KOPT-K1 (cell line): Measurements from ENCODE around the gene TNFSF11.

Source experiments
- H3K27ac ChIP-seq: fragments of 200-600 bp; sonication (generic); 2 replicates; pipeline ENCODE4 v1.5.1; 2016; ENCODE audit warnings: antibody characterized with exemption, mild to moderate bottlenecking, low read depth, low read length; ENCODE audit not compliant: poor library complexity, severe bottlenecking
- H3K36me3 ChIP-seq: fragments of 200-600 bp; sonication (generic); 2 replicates; pipeline ENCODE4 v1.5.1; 2017; ENCODE audit warnings: antibody characterized with exemption, mild to moderate bottlenecking, low read length, moderate library complexity; ENCODE audit not compliant: insufficient read depth
- H3K9me3 ChIP-seq: fragments of 200-600 bp; sonication (generic); 2 replicates; pipeline ENCODE4 v1.5.1; 2017; ENCODE audit warnings: antibody characterized with exemption, low read length, mild to moderate bottlenecking; ENCODE audit not compliant: insufficient read depth, poor library complexity, severe bottlenecking

The TNFSF11 gene

DNA sequence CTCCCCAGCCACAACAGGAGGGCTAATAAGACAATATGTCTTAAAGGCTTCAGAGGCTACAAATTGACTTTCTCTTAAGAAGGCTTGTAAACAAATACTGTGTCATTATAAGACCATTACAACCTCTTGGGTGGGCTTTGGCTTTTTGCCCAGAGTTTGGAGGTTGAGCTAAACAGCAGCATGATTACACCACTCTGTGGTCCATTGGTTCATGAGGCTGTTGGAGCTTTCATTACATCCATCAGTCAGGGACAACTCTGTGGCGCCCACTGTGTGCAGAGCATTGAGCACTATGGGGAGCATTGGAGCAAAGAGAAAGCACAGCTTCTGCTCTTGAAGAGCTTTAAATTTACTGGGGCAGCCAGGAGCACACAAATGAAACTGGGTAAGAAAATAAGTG is 75.9 kb downstream of the TNFSF11 start:
- H3K27ac ChIP-seq, result no peak overlapping the region
- no peaks in the 10 kb centered on the region for H3K36me3 ChIP-seq
- no peaks in the 10 kb centered on the region for H3K9me3 ChIP-seq

DNA sequence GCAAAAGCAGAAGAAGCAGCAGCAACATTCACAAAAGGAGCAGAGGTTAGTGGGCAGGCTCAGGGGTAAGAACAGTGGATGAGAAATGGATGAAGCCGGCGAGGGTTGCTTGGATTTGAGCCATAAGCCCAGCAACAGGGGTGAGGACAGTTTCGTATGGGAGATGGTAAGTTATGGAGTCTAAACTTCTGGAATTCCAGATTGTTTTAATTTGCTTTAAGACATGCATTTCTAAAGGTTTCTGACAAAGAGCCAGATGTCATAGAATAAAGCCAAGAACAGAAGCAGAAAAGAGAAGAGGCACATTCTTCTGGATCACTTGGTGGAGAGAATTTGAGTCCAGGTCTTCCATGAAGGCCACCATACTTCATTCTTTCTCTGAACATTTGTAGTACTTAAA is 76.6 kb downstream of the TNFSF11 start:
- Histone ChIP-seq H3K9me3 (no peaks in the 10 kb centered on the region), H3K36me3 (no peaks in the 10 kb centered on the region), H3K27ac (no peak overlapping the region)

DNA sequence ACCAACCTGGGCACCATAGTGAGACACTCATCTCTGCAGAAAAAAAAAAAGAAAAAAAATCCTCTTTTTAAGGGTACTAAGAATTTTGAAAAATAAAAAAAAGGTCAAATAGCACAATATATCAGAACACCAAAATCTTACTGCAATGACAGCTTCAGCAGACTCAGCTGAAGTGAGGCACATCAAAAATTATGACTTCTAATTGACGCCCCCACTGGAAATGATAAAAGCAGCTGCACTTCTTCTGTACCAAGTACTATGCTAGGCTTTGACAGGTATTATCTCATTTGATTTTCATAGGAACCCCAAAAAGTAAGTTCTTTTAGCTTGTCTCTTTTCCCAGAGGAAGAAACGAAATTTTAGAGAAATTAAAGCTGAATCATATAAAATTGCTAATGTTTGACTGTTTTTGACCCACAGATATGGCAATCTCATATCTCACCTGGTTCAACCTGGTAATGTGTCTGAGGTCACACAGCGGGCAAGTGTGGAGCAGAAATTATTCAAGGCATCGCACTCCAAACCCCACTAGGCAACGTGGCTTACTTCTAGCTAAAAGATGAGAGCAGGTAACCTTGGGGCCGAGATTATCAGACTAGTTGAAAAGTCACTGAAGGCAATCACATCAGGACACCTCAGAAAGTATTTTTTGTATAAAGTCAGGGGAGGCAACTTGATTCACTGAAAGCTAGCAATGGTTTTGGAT is 78.1 kb downstream of the TNFSF11 start:
- no peaks in the 10 kb centered on the region for H3K36me3 ChIP-seq
- H3K9me3 ChIP-seq, result no peaks in the 10 kb centered on the region
- no peak overlapping the region for H3K27ac ChIP-seq

DNA sequence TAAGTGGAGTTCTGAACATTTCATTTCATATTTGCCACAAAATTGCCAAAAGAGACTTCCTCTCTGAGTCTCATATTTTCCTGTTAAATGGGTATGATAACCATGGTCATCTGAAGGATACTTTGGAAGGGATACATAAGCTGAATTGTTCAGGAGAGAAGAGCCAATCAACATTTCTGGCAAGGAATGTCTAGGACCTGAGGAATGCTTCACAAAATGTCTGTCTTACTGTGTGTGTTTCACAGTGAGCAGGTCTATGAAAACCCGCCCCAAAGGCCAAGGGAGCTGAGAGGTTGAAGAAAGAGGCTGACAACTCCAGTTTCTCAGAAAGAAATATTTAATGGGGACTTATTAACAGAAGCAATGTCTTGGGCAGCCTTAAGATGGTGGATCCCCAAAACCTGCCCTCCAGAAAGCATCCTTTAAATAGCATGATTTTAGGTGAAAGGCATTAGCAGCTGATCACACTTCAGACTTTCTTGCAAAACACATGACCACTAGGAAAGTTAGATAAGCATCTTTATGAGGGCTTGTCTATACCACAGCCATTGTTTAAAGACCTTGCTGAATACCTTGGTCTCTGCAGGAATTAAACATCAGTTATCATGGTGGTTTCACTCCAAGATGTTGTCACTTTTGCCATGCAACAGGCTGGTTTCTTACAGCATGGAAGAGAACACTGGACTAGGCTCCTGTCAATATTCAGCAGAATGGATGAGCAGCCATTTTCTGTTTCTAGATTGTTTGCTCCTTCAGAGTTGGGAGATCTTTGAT is 78.9 kb downstream of the TNFSF11 start:
- no peaks in the 10 kb centered on the region for H3K9me3 ChIP-seq
- H3K36me3 ChIP-seq, result no peaks in the 10 kb centered on the region
- H3K27ac ChIP-seq, result no peak overlapping the region

DNA sequence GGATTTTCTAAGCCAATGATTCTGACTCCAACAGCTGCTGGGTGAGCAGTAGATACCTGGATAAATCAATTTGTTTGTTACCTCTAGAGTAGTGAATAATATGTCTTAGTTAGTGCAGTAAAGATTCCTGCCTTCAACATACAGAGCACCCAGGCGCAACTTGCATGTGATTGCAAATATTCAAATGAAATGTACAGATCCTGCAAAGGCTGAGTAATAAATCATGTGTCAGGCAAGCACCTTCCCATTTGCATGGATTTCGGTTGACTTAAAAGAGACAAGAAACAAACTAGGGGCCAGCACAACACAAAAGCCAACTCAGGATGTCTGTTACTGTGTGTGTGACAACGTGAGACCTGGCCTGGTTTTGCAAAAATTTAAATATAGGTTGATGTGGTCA is 79.7 kb downstream of the TNFSF11 start:
- Histone ChIP-seq H3K36me3 (no peaks in the 10 kb centered on the region), H3K9me3 (no peaks in the 10 kb centered on the region), H3K27ac (no peak overlapping the region)

DNA sequence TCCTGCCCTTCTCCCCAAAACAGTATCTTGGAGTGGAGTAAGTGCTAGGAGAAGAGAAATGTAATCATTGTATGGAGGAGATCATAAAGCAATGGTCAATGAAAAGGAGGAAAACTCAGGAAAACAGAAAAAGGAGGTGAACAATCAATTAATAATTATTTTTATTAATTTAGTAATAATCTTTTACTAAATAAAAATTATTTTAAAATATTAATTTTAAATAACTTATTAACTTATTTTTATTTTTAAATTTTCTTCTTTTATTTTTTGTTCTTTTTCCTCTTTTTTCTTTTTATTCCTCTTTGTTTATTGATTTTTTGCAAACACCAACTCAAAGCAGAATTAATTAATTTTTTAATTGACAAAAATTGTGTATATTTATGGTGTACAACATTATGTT is 80.3 kb downstream of the TNFSF11 start:
- H3K27ac ChIP-seq, result no peak overlapping the region
- H3K36me3 ChIP-seq, result no peaks in the 10 kb centered on the region
- no peaks in the 10 kb centered on the region for H3K9me3 ChIP-seq

DNA sequence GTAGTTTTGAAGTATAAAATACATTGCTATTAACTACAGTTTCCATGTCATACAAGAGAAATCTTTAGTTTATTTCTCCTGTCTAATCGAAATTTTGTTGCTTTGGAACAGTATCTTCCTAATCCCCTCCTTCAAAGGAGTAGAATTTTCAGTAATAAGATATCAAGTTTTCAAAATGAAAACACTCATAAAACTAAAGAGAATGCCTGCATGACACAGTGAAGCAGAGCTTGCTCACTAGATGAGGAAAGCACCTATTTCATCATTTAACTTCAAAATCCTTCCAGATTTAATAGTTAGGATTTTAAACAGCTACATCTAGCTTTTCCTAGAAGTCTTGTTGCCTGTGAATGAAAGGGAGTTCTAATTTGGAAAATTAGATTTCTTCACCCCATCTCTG is 80.8 kb downstream of the TNFSF11 start:
- no peaks in the 10 kb centered on the region for H3K36me3 ChIP-seq
- no peaks in the 10 kb centered on the region for H3K9me3 ChIP-seq
- H3K27ac ChIP-seq, result no peak overlapping the region

DNA sequence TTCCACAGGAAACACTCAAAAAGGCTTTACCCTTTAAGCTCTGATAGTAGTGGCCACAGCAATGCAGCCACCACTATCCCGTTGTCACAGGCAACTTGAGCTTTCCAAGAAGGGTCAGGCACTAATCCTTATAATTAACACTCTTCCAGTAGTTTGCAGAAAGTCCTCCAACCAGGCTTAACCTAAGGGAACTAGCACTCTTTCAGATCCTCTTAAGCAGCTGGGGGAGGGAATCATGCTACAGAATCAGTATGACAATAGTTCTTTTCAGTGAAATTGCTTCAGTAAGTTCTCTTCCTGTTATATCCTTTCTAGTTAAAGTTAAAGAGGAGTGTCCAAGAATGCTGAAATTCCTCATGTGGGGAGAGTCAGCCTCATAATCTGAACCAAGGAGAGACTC is 82.2 kb downstream of the TNFSF11 start:
- Histone ChIP-seq H3K27ac (no peak overlapping the region), H3K9me3 (no peaks in the 10 kb centered on the region), H3K36me3 (no peaks in the 10 kb centered on the region)

DNA sequence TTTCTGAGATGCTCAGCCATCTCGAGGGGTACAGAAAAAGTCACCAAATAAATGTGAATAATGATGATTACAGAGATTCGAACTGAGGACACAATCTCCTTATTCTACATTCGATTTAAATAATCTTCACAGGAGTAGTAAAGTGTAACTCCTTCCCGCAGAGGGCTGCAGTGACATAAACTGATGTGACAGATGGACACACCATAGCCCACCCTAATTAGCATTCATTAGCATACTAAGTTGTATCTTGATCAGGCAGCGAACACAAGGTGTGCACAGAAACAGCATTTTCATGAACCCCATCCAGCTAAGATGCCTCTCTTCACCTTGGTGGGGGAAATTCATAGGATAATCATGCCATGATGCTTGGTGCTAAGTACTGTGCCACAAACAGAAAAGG is 83.0 kb downstream of the TNFSF11 start:
- Histone ChIP-seq H3K27ac (no peak overlapping the region), H3K9me3 (no peaks in the 10 kb centered on the region), H3K36me3 (no peaks in the 10 kb centered on the region)
